ENCODE measurements around the gene DPP10.
"Not testable (repeated sequence)": the region's sequence is repeated elsewhere in the genome, so short reads cannot be mapped to it uniquely, and the experiment has no call there.

DPP10 gene

DNA sequence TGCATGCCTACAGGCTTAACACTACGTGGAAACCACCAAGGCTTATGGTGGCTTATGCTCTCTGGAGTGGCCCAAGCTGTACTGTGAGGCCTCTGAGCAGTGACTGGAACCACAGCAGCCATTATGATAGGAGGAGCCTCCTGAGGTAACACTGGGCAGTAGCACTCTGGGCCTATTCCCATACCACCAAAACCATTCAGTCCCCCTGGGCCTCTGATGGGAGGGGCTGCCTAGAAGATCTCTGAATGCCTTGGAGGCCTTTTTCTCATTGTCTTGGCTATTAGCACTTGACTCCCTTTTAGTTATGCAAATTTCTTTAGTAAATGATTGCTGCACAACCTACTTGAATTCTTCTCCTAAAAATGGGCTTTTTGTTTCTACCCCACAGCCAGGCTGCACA is 985.0 kb downstream of the DPP10 start:
- no peak for DNase-seq (ENCODE audit: low read depth in 2 of 2)

- DNase-seq (ENCODE audit: low read depth in 2 of 2), result not testable (repeated sequence)
Measured at GRCh38 chr2:115440746-115441145, 998.3 kb downstream of the DPP10 start.

GRCh38 chr2:115443539-115444185 is 1001.2 kb downstream of the DPP10 start:
- no peak for DNase-seq (ENCODE audit: low read depth in 2 of 2)

DNA sequence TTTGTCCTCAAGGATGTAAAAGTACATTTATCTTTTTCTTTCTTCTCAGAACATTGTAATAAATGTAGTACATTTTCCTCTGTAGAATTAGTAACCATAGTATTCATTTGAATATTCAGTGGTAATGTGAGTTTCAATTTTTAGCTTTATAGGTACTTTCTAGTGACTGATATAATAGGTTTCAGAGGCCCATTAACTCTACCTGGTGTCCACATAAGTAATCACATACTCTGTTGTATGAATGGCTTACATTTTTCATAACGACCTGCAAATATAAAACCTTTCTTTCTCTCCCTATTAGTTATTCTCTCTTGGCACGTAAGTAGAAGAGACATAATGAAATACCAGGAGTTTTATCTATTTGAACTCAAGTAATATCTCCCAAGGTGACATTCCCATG is 1017.6 kb downstream of the DPP10 start:
- no peak for DNase-seq (ENCODE audit: low read depth in 2 of 2)

DNA sequence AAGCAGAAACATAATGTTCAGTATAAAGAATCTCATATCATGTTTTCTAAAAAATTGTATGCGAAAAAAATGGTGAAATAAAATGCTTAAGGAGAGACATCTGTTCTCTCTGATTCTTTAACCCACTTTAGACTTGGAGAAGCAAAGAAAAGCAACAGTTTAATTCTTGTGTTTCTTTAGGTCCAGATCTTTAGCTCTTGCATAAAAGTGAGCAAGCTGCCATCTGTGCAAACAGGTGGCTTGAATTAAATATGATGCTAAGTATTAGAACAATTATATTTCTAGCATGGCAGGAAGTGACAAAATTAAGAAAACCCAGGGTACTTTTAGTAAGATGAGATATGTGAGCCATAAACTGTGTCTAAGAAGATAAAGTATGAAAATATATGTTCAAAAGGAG is 1038.3 kb downstream of the DPP10 start:
- DNase-seq (ENCODE audit: low read depth in 2 of 2), result no peak

GRCh38 chr2:115481842-115482241 is 1039.4 kb downstream of the DPP10 start:
- no peak for DNase-seq (ENCODE audit: low read depth in 2 of 2)

- DNase-seq (ENCODE audit: low read depth in 2 of 2), result no peak
Measured at GRCh38 chr2:115483666-115484065, 1041.2 kb downstream of the DPP10 start.

GRCh38 chr2:115484486-115484885 is 1042.0 kb downstream of the DPP10 start:
- DNase-seq (ENCODE audit: low read depth in 2 of 2), result no peak

DNA sequence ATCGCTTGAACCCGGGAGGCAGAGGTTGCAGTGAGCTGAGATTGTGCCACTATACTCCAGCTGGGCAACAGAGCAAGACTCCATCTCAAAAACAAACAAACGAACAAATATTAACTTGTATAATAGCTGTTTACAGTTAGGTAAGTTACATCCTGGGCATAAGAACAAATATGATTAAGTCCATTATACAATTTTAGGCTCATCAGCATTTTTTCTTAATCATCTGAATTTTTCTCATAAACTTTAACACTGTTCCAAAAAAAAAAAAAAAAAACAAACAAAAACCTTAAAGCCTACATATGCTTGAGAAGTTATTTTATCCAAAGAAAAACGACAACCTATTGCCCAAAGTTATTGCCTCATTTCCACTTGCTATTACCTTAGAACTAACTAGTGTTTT is 1042.5 kb downstream of the DPP10 start:
- DNase-seq (ENCODE audit: low read depth in 2 of 2), result no peak

- no peak for DNase-seq (ENCODE audit: low read depth in 2 of 2)
Measured at GRCh38 chr2:115491186-115491793, 1048.8 kb downstream of the DPP10 start.

- no peak for DNase-seq (ENCODE audit: low read depth in 2 of 2)
Measured at GRCh38 chr2:115505331-115505730, 1062.9 kb downstream of the DPP10 start.

- no peak for DNase-seq (ENCODE audit: low read depth in 2 of 2)
Measured at GRCh38 chr2:115520727-115521126, 1078.3 kb downstream of the DPP10 start.

- no peak for DNase-seq (ENCODE audit: low read depth in 2 of 2)
Measured at GRCh38 chr2:115524452-115524851, 1082.0 kb downstream of the DPP10 start.

GRCh38 chr2:115529627-115530026 is 1087.2 kb downstream of the DPP10 start:
- no peak for DNase-seq (ENCODE audit: low read depth in 2 of 2)

DNA sequence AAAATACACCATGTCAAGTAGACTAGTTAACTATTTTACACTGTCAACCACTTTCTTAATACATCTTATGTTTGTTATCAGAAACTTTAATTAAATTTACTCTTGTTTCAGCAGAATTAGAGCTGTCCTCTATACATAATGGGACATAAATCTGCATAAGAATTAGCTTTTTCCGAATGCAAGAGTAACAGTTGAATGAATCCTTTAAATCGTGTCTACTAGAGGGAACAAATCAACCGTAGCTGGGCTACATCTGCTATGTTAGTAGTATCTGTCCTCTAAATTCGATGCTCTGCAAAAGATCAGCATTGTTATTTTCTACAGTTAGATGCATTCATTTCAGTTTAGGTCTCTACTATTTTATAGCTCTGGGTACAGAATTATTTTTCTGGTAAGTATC is 1090.6 kb downstream of the DPP10 start:
- DNase-seq (ENCODE audit: low read depth in 2 of 2), result no peak

- DNase-seq (ENCODE audit: low read depth in 2 of 2), result no peak
Measured at GRCh38 chr2:115541814-115542213, 1099.4 kb downstream of the DPP10 start.

DNA sequence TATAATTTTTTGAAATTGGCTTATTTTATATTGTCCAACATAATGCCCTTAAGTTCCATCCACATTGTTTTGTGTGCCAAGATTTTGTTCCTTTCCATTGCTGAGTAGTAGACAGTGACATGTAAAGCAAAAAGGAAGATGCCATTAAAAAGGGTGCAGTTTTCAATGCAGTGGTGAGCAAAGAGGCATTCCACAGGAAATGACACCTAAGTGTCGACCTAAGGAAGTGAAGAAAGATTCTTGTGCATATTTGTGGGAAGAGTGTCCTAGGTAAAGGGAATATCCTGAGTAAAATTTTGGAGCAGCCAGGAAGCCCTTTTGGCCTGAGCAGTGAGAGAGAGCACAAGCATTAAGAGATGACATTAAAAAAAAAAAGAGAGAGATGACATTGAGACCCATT is 1099.9 kb downstream of the DPP10 start:
- DNase-seq (ENCODE audit: low read depth in 2 of 2), result no peak

DNA sequence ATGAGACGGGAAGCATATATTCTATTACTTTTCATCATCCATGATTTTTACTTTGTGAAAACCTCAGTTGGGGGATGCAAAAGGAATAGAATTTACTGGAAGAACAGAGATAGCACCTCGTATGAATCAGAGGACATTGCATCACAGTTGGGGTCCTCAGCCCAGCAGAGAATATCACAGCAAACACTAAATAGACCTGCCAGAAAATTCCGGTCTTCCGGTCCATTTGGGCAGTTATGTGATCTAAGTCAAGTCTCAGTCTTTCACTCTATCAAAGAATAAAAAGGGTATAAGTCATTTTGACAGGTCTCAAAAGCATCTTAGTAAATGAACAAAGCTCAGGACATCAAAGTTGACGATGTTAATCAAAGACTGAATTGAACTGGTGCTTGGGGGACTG is 1100.6 kb downstream of the DPP10 start:
- no peak for DNase-seq (ENCODE audit: low read depth in 2 of 2)

DNA sequence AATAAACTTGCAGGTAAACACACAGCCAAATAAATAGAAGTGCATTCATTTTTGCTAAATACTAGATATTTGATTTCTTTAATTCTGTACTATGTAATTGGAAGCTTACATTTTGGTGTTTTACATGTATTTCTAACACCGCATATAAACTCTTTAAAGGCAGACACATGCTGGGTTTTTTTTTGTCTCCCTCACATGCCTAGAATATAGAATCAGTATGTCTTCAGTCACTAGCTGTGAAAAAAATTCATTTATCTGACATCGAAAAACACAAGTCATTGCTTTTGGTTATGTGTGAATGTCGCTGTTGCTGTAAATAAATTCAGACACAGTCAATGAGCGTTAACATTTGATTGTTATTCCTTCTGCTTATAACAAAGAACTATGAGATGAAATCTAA is 1101.0 kb downstream of the DPP10 start:
- DNase-seq (ENCODE audit: low read depth in 2 of 2), result no peak

- DNase-seq (ENCODE audit: low read depth in 2 of 2), result no peak
Measured at GRCh38 chr2:115549611-115550130, 1107.2 kb downstream of the DPP10 start.

- DNase-seq (ENCODE audit: low read depth in 2 of 2), result no peak
Measured at GRCh38 chr2:115552726-115553125, 1110.3 kb downstream of the DPP10 start.

- no peak for DNase-seq (ENCODE audit: low read depth in 2 of 2)
Measured at GRCh38 chr2:115554153-115554552, 1111.7 kb downstream of the DPP10 start.

DNA sequence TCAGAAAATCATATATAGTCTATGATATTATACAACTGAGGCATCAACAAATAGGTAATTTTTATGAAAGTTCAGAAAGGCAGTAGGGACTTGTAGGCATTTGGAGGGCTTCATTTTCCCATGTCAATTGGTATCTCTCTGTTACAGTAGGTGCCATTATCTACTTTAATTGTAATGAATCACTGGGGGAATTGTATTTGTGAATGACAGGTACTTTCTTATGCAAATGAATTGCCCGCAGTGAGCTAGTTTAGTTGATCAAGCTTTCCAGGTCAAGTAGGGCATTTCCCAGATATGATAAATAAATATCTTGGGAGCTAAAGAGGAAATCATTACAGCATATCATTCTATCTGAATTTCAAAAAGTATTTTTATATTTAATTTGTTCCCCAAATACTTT is 1116.3 kb downstream of the DPP10 start:
- DNase-seq (ENCODE audit: low read depth in 2 of 2), result no peak

DNA sequence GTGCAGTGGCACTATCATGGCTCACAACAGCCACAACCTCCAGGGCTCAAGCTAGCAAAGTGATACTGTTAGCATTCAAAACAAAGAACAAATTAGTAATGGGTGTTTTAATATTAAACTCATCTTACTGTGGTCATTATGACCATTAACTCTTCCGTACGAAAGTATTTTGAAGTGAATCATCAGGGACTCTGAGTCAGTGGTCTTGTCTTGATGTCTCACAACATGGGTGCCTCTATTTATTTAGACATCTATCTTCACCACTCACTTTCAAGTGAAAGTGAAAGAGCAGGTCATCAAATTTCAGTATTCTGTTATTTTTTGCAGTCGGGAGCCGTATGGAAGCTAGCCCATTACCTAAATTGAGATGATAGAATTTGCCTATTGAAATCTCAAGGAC is 1118.2 kb downstream of the DPP10 start:
- DNase-seq (ENCODE audit: low read depth in 2 of 2), result no peak
